A673 (cell line): ENCODE measurements around the gene RNF31. TPM values are rescaled to one million over a fixed set of nuclear protein-coding genes. Genes with fewer than 3 reads are reported as not detected.
"Not testable (repeated sequence)": the region's sequence is repeated elsewhere in the genome, so short reads cannot be mapped to it uniquely, and the experiment has no call there.

Experiments used
- BruUV-seq: library from RNA; stranded (reverse); fragments of 400-500 nt; replicated peaks from 2 replicates; lab custom pipeline; 2021; lab: Mats Ljungman, UMichigan
- CTCF ChIA-PET: fragments of 300-600 bp; sonication (Branson Sonifier 250); formaldehyde crosslinking; loops from one replicate; lab custom pipeline; 2022; ENCODE audit warnings: antibody characterized with exemption; lab: Charles Lee
- POLR2A ChIA-PET: fragments of 300-600 bp; sonication (Branson Sonifier 250); formaldehyde crosslinking; loops from one replicate; lab custom pipeline; 2022; ENCODE audit warnings: antibody characterized with exemption; ENCODE audit not compliant: low non-redundant PET; lab: Charles Lee
- DNase-seq: peaks from one replicate; pipeline ENCODE4 v3.0.0-alpha.2; 2015; ENCODE audit warnings: low spot score
- H3K27ac ChIP-seq: fragments of 200-600 bp; sonication (generic); 2 replicates; pipeline ENCODE4 v1.5.1; 2016; ENCODE audit warnings: mixed run types, low read depth, mild to moderate bottlenecking, mixed read lengths, antibody characterized with exemption, low read length; ENCODE audit not compliant: poor library complexity, severe bottlenecking
- H3K27me3 ChIP-seq: fragments of 200-600 bp; sonication (generic); replicated peaks from 2 replicates; pipeline ENCODE4 v1.6.1; 2017; ENCODE audit warnings: mixed run types, low read depth, mild to moderate bottlenecking, mixed read lengths, antibody characterized with exemption, low read length; ENCODE audit not compliant: insufficient read depth, poor library complexity
- H3K36me3 ChIP-seq: fragments of 200-600 bp; sonication (generic); 2 replicates; pipeline ENCODE4 v1.6.1; 2016; ENCODE audit warnings: mixed run types, mild to moderate bottlenecking, mixed read lengths, antibody characterized with exemption, low read length; ENCODE audit not compliant: insufficient read depth, poor library complexity, severe bottlenecking
- H3K4me1 ChIP-seq: fragments of 200-600 bp; sonication (generic); 2 replicates; pipeline ENCODE4 v1.6.1; 2017; ENCODE audit warnings: mixed run types, mild to moderate bottlenecking, mixed read lengths, antibody characterized with exemption, low read length; ENCODE audit not compliant: insufficient read depth, poor library complexity, severe bottlenecking
- H3K4me3 ChIP-seq: fragments of 200-600 bp; sonication (generic); 2 replicates; pipeline ENCODE4 v1.5.1; 2016; ENCODE audit warnings: low read depth, mixed run types, mild to moderate bottlenecking, mixed read lengths, low read length; ENCODE audit not compliant: poor library complexity, severe bottlenecking
- H3K9me3 ChIP-seq: fragments of 200-600 bp; sonication (generic); 2 replicates; pipeline ENCODE4 v1.6.1; 2016; ENCODE audit warnings: mixed run types, low read depth, mild to moderate bottlenecking, mixed read lengths, antibody characterized with exemption, low read length; ENCODE audit not compliant: poor library complexity, severe bottlenecking
- CTCF ChIP-seq: fragments of 300-800, 200-600 bp; sonication (generic); conservative IDR thresholded peaks from 2 replicates; pipeline ENCODE4 v1.5.1; 2017; ENCODE audit warnings: low read depth, mild to moderate bottlenecking, antibody characterized with exemption, low read length, moderate library complexity, mixed read lengths
- EZH2 ChIP-seq: fragments of 200-600 bp; sonication (generic); IDR thresholded peaks from 2 replicates; pipeline ENCODE4 v1.6.1; 2017; ENCODE audit warnings: borderline replicate concordance, low read depth, mild to moderate bottlenecking, mixed read lengths, antibody characterized with exemption, low read length; ENCODE audit not compliant: poor library complexity, severe bottlenecking
- intact Hi-C: fragments of 100-400 bp; cut with micrococcal nuclease; formaldehyde crosslinking; loops from one replicate; pipeline ENCODE4 v1.10.0; 2022; ENCODE audit not compliant: unreplicated experiment
- total RNA-seq: library from RNA; stranded (reverse); gene quantifications from 2 replicates; pipeline ENCODE4 v1.2.3, GENCODE V29; 2021

The RNF31 gene
- total RNA-seq, 1 experiment from 2014 or later: 62.1 TPM

- Histone ChIP-seq H3K9me3 (no peaks in the 10 kb centered on the region), H3K4me3 (no peak overlapping the region), H3K36me3 (peaks cover 25% of the 10 kb centered on the region), H3K27ac (no peak overlapping the region), H3K4me1 (no peaks in the 10 kb centered on the region), H3K27me3 (no peaks in the 10 kb centered on the region)
- no peak for DNase-seq
- intact Hi-C loops: no loop called here
- no peak for TF ChIP-seq EZH2
- no peak for TF ChIP-seq CTCF
- CTCF ChIA-PET: no interaction called here
- no TSS peak for BruUV-seq
- POLR2A ChIA-PET: interaction anchor here (0.6 to 1.2 kb wide), 2 partner anchors 8 to 24 kb away, joined by 3 read pairs; partner anchors contain the start of gene PCK2
Measured at GRCh38 chr14:24102357-24103048, 44.8 kb upstream of the RNF31 start.

GRCh38 chr14:24103451-24103850 lies 43.8 kb upstream of the RNF31 start:
- Histone ChIP-seq H3K36me3 (peaks cover 21% of the 10 kb centered on the region), H3K9me3 (no peaks in the 10 kb centered on the region), H3K27me3 (no peaks in the 10 kb centered on the region), H3K4me3 (no peak overlapping the region), H3K4me1 (no peaks in the 10 kb centered on the region), H3K27ac (no peak overlapping the region)
- no peak for DNase-seq
- intact Hi-C loops: no loop called here
- ChIA-PET POLR2A (no interaction called here), CTCF (no interaction called here)
- BruUV-seq: no TSS peak
- no peak for TF ChIP-seq EZH2
- TF ChIP-seq CTCF: no peak

GRCh38 chr14:24105609-24106239 lies 41.6 kb upstream of the RNF31 start:
- H3K27me3 ChIP-seq, H3K27ac ChIP-seq, H3K4me1 ChIP-seq, H3K9me3 ChIP-seq, BruUV-seq, H3K4me3 ChIP-seq, H3K36me3 ChIP-seq, DNase-seq, CTCF ChIA-PET: not testable (repeated sequence)
- POLR2A ChIA-PET: interaction anchor here (0.7 to 1.6 kb wide), 3 partner anchors 9 to 12 kb away, joined by 3 to 5 read pairs (median 5); partner anchors contain the start of genes DCAF11, NRL and PCK2
- intact Hi-C loops: loop anchor here (5.0 kb wide), 1 partner anchor 48 kb away; no protein-coding TSS in a partner anchor
